ENCODE results near the gene SDHAF3.
"Not testable (repeated sequence)": the region's sequence is repeated elsewhere in the genome, so short reads cannot be mapped to it uniquely, and the experiment has no call there.

SDHAF3 gene

DNA sequence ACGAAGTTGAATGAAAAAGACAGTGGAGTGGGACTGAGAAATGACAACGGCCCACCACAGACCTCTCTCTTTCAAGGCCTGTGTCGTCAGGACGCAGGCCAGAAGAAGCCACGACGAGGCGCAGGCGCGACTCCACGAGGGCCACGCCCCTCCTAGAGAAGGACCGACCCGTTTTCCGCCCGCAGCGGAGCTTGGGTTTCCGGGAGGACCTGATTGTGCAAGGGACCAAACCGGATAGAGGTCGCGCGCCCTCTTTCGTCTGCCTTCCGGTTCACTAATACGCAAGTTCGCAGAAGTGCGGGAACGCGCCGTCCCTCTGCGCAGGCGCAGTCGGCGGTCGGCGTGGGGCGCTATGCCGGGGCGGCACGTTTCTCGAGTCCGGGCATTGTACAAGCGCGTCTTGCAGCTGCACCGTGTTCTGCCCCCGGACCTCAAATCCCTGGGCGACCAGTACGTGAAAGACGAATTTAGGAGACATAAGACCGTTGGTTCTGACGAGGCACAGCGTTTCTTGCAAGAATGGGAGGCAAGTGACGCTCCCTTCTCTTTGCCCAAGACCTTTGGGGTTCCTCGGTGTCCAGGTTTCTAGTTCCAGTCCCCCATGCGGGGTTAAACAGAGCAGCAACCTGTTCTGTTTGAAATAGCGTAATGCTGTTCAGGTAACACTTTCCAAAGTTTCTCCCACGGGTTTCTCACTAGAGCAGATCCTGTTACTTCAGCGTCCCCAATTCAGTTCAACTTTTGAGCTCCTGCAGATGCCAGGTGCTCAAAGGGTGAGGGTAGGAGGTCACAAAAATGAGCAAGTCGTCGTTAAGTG is at the start of gene SDHAF3:
SDHAF3 (plus strand) TSS at position 327 of the 817 bp plus-strand sequence; CDS start at position 353, 26 bp downstream.
- DNase-seq: peak; percentile 99

DNA sequence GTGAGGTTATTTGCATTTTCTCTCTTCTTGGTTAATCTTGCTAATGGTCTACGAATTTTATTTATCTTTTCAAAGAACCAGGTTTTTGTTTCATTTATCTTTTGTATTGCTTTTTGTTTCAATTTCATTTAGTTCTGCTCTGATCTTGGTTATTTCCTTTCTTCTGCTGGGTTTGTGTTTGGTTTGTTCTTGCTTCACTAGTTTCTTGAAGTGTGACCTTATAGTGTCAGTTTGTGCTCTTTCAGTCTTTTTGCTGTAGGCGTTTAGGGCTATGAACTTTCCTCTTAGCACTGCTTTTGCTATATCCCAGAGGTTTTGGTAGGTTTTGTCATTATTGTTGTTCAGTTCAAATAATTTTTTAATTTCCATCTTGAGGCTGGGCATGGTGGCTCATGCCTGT is 45.5 kb upstream of the SDHAF3 start:
- DNase-seq: not testable (repeated sequence)

DNA sequence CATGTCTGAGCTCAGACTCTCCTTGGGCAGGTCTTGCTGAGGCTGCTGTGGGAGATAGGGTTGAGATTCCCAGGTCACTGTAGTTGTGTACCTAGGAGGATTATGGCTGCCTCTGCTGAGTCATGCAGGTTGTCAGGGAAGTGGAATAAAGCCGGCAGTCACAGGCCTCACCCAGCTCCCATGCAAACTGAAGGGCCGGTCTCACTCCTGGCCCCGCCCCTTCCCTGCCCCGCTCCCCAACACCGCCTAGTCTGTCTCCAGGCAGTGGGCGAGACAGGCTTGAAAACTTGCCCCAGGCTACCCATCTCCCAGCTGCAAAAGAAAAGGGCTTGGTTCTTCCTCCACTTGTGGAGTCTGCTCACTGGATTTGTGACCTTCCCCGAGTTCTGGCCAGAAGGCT is 41.6 kb upstream of the SDHAF3 start:
- DNase-seq: no peak

DNA sequence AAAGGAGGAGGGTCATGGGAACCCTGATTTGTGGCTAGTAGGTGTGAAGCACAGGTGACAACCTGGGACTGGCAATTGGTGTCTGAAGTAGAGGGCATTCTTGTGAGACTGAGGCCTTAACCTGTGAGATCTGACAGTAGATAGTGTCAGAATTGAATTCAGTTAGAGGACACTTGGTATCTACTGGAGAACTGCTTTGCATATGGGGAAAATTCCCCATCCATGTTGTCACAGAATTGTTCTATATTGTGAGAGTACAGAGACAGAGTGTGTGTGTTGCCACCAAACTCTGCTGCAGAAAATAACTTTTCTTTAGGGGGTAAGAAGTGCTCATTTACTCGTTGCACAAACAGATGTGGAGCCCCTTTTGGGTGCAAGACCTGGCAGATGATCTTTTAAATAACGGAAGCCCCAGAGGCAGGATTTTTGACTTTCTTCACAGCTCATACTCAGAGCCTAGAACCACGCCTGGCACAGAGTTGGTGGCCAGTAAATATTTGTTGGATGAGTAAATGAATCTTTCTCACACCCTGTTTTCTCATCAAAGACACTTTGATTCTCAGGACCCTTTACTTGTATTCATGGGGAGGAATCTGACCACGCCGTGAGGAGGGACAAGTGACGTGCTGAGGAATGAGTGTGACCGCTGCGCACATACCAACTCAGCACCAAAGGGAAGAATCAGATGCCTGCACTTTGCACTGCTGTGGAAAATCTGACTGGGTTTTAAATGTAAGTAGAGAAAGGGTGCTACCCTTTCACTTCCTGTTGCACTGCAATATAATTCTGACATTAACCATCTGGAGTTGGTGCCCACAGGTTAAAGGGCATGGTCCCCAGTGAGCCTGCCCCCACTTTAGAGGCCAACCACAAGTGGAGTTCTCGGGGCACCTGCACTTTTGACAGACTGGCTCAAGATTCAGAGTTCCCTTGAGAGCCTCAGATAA is 39.2 kb upstream of the SDHAF3 start:
- no peak for DNase-seq

DNA sequence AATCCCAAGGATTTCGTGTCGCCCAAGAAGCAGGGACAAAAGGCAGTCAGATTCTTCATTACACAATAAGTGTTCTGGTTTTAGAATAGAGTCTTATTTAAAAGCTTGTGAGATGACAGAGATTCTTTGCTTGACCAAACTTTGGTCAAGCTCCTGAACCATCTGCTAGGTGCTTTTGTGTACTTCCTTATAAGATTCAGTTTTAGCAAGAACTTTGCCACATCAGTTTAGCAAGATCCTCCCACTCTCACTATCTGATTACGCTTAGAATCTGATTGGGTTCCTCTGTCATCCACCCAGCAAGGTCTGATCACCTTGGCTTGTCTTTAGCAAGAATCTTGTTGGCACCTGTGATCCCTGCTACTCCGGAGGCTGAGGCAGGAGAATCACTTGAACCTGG is 38.2 kb upstream of the SDHAF3 start:
- DNase-seq: no peak

DNA sequence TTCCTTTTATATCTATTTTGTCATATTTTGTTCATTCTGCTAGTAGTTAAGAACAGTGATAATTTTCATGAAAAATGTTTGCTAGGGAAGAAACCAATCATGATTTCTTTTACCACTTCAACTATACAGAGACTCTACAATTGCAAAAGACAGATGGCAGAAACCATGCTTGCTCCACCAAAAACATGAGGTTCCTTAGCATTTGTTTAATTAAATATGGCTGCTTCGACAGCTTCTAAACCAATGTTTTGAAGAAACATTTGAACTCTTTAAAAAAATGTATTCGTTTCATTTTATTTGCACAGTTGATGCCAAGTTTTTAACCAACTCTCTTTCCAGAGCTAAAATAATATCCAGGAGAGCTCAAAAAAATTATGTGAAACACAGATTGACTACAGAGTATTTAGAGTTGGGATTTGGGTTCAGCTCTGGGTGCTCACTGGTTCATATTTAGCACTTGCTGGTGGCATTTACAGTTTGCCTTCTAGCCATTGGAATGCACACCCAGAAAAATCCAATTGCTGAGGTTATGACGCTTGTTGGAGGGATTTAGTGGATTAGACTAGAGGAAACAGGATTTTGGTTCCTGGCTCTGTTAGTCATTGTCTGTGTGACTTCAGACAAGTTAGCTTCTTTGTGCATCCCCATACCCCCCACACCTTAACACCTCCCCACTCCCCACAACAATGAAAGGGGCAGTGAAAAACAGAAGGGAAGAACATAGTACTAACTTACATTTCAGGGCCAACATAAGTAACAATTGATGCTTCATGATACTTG is 35.8 kb upstream of the SDHAF3 start:
- DNase-seq: no peak

DNA sequence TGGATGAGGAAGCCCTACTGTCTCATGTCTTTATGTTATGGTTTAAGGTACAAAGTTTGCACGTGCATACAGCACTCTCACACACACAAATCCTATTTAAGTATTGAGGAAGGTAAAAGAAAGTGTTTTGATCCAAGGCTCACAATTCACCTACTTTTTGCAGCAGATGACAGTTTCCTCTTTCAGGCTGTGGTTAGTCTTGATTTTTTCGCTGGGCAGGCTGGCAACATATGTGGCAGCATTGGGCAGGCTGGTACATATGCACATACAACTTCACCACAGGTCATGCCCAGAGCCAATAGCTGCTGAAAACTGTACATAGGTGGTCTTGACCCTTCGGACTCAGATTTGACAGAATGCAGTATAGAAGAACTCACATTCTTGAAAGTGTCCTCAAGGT is 29.1 kb upstream of the SDHAF3 start:
- DNase-seq: no peak

DNA sequence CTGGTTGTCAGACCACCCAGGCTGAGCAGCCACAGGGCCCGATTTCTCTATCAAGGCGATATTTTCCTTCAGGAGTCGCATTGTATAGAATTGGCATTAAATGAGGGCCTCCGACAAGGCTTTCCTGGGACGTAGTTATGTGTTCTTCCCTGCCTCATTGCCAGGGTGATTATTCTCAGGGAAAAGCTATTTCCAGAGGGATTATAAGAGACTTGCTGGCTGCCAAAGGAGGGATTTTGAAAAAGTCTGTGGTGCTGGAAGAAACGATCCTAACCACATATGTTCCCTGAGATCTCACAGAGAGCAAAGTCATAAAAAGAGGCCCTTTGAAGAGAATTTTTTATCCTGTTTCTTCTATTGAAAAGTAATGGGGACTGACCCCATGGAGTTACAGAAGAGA is 27.7 kb upstream of the SDHAF3 start:
- DNase-seq: no peak

DNA sequence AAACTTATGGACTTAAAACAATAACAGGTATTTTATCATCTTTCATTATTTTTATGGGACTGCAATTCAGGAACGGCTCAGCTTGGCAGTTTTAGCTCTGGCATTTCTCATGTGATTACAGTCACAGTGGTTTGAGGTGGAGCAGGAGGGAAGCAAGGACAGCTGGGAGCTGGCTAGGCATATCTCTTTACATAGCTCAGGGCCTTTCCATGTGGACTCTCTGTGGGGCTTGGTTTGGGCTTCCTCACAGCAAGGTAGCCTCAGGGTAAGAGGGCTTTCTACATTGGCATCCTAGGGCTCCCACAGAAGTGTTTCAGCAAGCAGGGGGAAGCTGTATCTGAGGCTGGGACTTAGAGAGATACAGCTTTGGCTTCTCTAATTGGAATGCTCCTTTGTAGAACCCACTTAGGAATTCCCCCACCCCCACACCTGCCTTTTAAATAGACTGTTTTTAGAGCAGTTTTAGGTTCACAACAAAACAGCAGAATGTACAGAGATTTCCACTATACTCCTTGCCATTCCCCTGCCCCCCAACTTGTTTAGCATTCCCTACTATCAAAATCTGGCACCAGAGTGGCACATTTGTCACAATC is 26.6 kb upstream of the SDHAF3 start:
- no peak for DNase-seq

DNA sequence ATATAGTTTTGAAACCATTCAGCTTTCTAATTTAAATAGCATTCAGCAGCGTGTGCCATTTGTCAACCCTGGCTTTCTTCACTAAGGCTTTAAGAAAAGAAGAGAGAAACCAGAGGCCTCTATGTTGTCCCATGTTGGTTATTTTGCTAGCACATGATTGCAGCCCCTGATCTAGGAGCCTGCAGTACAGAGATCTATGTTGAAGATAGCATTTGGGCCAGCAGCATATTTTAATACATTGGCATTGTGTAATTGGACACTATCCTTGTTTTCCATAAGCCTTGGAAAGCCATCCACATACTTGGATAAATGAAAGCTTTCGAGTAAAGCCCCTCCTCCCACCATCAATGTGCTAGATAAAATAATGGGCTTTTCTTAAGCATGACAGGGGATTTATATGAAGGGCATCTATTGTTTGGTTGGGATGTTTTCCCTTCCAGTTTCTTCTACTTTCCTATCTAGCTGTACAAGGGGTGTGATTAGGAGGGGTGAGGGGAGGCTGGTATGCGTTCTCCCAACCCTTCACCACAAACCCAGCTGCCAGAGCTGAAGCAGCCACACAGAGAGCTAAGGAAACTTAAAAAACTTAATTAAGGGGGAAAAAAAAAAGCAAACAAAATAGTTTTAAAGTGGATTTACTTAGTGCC is 23.1 kb upstream of the SDHAF3 start:
- DNase-seq: no peak

DNA sequence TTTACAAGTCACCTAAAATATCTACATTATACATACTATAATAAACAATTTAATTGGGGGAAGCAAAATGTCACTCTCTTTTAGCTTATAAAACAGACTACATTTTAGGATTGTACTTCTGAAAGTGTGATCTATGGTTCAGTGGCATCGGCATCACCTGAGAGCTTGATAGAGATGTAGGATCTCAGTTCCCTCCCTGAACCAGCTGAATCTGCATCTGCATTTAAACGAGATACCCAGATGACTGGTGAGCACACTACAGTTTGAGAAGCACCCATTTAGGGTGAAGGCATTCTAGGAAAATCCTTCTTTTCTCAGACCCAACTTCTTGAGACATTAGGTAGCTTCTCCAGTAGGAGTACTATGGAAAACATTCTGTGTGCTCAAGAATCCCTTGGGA is 21.5 kb upstream of the SDHAF3 start:
- no peak for DNase-seq

DNA sequence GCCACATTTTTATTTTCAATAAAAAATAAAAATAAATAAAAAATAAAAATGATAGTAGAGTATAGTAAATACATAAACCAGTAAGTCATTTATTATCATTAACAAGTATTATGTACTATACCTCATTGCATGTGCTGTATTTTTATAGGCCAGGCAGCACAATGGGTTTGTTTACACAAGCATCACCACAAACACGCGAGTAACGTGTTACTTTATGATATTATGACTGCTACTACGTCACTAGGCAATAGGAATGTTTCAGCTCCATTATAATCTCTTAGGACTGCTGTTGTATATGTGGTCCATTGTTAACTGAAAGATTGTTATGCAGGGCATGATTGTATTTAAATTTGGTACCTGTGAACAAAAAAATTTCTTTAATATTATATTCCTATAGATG is 20.8 kb upstream of the SDHAF3 start:
- DNase-seq: no peak

DNA sequence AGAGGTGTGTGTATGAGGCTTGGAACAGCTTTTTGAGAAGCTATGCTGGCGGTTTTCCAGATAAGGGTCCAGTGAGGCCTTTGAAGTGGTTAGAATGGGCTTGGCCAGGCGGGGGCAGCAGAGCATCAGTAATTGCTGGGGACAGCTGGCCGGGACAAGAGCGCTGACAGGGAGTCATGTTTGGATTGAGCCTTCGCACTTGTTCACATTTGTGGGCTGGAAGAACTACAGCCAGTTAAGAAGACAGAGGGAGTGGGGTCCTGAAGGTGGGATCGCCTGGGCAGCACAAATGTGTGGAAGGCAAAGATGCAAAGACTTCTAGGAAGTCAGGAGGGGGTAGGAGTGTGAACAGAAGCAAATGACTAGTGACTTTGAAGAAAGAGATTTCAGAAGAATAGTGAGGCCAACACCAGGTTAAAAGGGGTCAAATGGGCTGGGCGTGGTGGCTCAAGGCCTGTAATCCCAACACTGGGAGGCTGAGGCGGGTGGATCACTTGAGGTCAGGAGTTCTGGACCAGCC is 12.7 kb upstream of the SDHAF3 start:
- peak; percentile 86 for DNase-seq

DNA sequence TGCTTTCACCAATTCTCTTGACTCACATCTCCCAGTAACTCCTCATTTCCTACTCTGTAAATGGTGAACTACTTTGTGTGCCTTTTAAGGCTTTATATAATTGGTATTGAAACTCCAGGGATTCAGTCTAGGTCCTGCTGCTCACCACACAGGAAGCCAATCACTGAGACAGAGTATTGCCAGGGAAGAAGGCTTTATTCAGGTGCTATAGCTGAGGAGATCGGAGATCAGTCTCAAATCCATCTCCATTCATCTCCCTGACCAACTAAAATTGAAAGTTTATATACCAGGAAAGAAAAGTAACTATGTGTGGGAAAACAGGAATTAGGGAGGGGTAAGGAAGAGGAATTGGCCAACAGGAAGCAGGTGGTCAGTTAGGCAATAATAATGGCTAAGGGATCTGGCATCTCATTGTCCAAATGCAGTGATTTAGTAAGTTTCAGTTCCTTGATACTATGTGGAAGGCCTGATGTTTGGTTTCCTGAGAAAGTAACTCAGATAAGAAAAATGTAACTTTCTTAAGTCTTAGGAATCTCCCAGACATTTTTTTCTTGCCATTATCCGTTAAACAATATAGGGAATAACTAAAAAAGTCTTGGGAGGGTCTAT is 10.2 kb upstream of the SDHAF3 start:
- DNase-seq: no peak

DNA sequence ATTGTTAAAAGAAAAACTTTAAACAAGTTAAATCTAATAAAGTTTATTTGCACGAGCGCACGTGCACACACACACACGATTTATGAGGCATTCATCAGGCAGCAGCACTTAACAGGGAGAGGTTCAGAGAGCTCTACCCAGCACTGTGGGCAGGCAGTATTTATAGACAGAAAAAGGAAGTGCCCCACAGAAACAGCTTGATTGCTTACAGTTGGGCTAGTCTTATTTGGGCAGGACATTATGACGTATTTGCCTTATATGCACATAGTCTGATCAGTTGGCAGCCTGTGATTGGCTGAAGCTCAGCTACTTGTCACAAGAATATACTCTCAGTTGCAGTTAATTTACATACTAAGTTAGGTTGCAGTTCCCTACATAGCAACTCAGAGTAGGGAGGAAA is 1.2 kb upstream of the SDHAF3 start:
- no peak for DNase-seq

DNA sequence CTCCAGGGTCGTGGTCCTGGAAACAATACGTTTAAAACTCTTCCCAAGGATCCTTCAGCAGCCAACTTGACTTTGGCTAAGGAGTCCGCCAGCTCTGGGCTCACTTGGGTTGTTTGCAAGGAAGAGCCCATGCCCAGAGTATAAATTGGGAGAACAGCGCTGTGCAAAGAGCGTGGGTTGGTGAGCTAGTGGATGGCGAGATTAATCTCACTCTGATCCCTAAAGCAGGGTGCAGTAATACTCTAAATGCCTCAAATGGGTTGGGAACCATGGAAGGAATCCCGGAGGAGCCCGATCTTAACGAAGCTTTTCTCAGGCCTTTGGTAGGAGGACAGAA is 495 bp upstream of the SDHAF3 start:
- DNase-seq: no peak

DNA sequence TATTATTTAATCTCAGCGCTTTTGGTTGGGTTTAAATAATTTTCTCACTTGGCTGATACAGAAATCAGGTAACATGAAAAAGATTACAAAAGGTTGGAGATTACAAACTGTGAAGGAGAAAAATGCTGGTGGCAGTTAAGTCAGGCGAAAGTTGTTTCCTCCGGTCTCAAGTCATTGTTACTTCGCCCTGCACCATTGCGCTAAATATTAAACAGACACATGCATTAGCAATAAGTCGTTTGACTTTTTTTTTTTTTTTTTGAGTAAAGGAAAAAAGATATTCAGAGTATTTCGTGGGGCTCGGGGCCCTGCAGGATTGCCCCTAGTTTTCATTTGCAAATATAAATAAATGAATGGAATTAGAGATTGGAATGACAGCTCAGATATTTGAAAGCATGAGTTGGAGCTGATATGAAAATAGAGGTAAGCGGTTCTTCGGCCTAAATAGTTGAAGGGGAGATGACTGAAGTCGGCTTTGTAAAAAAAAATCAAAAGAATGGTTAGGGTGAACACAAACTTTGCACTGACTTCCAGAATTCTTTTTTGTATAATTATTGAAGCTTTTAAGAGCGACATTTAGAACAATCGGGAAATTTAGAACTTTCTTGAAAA is 914 bp downstream of the SDHAF3 start:
- DNase-seq: no peak

DNA sequence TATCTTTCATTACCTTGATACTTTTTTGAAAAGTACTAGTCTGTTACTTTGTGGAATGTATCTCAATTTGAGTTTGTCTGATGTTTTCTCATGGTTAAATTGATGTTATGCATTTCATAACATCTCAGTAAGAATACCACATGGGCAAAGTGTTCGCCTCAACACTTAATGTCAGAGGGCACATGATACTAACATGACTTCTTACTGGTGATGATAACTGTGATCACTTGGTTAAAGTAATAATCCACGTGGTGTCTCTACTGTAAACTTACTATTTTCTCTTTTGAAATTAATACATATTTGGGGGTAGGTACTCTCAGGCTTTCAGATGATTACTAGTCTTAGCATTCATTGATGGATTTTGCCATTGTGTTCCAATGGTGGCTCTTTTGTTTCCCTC is 2.2 kb downstream of the SDHAF3 start:
- DNase-seq: no peak

DNA sequence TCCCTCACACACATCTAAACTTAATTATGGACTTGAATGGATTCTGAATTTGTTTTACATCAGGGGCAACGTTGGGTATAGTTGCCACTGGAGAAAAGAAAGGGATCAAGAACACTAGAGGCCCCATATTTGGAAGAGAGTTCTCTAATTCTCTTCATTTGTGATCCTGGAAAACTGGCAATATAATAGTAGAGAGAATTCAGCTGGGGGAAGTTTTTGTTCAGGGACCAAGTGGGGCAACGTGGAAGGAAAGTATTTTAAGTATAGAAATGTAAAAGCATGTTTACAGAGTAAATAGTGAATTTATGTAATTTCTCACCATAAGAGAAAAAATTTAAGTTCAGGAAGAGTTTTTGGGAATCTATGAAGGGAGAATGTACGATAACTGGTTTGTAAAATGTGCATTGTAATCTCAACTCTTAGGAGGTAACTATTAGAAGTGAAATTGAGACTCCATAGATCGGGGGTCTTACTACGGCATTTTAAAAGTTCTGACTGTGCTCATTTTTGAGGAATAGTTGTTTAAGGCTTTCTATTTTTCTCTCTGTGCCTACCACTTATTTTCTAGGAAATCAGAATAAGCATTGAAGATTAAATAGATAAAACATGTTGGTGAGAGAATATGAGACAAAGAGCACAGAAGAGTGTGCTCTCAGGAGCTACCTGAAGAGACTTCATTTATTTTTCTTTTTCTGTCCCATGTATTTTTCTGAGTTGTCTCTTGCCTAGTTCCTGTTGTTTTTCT is 3.4 kb downstream of the SDHAF3 start:
- DNase-seq: no peak

DNA sequence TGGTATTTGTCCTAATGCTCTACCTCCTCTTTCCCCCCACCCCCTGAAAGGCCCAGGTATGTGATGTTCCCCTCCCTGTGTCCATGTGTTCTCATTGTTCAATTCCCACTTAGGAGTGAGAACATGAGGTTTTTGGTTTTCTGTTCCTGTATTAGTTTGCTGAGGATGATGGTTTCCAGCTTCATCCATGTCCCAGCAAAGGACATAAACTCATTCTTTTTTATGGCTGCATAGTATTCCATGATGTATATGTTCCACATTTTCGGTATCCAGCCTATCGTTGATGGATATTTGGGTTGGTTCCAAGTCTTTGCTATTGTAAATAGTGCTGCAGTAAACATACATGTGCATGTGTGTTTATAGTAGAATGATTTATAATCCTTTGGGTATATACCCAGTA is 5.6 kb downstream of the SDHAF3 start:
- not testable (repeated sequence) for DNase-seq

Measured in activated CD8-positive, alpha-beta memory T cell treated with anti-CD3 and anti-CD28 coated beads for 24 hours (primary cell).